GM15510 (cell line): Measurements from ENCODE around the gene C19orf38.

Experiments used
- POLR2A ChIP-seq: IDR thresholded peaks from 3 replicates; pipeline ENCODE4 v1.6.1; 2011; ENCODE audit warnings: borderline replicate concordance; ENCODE audit not compliant: insufficient read length; ENCODE audit errors: extremely low read depth

C19orf38 gene

DNA sequence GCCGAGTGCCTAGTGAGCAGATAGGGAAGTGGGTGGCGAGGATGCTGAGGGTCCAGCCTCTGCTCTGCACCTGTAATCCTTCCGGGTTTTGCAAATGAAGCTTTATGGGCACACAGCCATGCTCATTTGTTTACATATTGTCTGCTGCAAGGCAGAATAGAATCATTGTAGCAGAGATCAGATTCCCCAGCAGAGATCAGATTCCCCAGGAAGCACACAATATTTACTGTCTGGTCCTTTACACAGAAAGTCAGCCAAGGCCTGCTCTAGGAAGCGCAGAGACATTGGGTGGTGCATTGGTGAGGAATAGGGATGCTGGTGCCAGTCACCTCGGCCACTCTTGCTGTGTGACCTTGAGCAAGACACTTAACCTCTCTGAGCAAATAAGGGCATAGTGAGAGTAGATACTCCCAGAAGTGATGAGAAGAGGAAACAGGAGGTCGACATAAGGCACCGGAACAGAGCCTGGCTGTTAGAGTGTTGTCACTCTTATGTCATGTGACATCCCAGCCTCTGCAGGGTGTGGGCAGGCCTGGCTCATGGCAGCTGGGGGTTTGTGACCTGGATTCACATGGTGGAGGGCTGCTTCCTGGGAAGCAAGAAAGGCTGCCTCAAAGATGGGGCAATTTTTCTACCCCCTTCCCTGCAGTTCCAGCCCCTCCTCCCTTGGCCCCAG, 48.8 kb downstream of the C19orf38 start:
- no peak for TF ChIP-seq POLR2A

DNA sequence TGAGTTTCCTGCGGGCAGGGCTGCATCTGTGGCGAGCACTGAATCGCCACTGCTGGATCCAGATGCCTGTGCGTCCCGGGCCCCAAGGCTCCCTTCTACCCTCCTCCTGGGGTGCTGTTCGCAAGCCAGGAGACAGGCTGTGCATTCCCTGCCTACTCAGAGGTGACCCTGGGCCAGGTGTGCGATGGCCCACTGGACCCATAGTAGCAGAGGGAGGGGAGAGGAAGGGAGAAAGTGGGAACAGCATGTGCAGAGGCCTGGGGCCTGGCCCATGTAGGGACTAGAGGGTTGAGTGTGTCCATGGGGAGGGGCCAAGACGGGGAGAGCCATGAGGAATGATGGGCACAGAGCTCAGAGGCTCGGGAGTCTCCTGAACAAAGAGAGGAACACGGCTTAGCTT, 50.4 kb downstream of the C19orf38 start:
- TF ChIP-seq POLR2A: no peak

DNA sequence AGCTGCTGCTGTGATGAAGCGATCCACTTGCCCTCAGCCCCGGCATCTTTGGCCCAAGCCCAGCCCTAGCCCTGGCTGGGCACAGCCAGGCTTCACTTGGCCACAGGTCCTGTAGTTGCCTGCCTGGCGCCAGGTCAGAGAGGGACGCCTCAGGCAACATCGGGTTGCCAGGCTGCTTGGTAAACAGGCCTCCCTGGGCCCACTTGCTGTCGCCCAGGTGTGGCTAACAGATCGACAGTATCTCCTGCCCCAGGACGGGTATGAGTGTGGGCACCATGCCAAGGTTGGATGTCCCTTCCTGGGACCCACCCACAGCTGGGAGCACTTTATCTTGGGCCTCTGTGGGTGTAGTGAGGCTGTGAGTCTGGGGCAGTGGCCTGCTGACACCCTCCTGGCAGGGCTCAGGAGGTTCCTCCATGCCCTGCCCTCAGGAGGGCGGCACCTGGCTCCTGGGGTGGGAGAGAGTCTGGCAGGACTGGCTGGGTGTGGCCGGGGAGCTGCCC, 51.0 kb downstream of the C19orf38 start:
- TF ChIP-seq POLR2A: no peak

DNA sequence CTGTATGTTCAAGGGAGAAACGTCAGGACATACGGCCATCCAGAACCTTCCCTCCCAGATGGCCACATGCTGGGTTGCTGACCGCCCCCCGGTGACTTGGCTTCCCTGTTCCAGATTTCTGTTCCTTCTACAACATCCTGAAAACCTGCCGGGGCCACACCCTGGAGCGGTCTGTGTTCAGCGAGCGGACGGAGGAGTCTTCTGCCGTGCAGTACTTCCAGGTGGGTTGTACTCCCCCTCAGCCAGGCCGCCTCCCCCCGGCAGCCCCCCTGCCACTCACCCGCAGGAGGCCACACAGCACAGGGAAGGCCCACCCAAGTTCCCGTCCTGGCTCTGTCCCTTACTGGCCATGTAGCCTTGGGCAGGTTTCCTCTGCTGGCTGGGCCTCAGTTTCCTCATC, 59.7 kb downstream of the C19orf38 start:
- no peak for TF ChIP-seq POLR2A

DNA sequence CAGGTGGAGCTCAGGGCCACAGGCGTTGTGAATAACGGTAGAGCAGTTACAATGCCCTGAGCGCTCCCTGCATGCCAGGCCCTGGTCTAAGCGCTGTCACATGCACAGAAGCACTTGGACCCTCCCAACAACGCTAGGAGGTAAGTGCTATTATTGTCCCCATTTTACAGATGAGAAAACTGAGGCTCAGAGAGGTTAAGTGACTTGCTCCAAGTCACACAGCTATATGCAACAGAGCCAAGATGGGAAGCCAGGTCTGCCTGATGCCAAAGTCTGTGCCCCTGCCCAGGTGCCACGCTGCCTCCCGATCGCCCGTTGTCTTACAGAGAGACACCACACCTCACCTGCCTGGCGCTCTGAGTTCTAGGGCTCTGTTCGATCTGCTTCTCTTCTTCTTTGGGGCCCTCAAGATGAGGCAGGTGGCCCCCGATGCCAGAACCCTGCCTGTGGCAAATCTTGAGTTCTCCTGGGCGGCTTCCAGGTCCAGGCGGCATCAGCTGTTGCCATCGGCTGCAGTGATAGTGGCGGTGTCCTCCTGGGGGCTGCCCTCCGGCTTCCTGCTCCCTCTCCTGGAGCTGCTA, 60.3 kb downstream of the C19orf38 start:
- TF ChIP-seq POLR2A: no peak

DNA sequence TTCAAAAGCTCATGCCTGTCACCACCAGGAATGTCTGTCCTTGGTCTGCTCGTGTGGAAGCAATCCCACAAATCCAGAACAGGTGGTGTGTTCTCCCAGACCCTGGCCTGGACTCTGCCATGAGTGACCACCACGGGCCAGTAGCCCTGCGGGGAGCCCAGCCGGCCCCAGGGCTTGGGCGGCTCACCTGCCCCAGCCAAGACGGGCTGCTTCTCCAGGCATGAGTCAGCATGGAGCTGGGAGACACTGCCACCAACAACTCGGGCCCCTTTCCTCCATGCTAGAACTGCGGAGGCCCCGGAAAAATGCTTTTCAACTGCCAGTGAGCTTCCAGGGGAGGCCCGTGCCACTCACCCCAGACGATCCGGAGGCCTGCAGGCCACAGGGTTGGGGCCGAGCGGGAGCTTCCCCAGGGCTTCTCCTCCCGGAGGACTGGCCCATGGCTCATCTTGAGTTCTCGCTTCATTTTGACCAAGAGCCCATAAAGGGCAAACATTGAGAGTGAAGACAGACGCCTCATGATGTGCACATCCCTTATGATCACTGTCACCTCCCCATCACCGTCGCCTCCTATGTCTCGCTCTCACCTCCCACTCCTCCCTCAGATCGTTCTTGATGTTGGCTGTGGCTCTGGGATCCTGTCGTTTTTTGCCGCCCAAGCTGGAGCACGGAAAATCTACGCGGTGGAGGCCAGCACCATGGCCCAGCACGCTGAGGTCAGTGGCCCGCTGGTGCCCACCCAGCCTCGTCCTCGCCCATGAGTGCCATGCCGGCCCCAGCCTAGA, 63.6 kb downstream of the C19orf38 start:
- TF ChIP-seq POLR2A: no peak

DNA sequence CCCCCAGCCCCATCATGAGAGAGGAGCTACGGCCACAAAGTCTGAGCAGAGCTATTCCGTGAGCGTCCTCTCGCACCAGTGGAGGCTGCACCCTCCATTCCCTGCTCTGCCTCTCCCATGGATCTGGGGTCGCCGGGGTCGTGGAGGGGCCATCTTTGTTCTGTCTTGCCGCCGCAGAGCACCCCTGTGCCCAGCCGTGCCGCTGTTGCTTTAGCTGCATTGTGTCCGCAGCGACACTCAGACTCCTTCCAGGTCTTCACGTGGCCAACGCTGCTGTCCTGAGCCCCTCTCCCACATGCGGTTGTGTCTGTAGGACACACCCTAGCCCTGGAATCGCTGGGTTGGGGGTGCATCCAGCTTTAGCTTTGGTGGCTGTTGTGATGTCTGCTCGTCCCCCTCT, 64.4 kb downstream of the C19orf38 start:
- no peak for TF ChIP-seq POLR2A

DNA sequence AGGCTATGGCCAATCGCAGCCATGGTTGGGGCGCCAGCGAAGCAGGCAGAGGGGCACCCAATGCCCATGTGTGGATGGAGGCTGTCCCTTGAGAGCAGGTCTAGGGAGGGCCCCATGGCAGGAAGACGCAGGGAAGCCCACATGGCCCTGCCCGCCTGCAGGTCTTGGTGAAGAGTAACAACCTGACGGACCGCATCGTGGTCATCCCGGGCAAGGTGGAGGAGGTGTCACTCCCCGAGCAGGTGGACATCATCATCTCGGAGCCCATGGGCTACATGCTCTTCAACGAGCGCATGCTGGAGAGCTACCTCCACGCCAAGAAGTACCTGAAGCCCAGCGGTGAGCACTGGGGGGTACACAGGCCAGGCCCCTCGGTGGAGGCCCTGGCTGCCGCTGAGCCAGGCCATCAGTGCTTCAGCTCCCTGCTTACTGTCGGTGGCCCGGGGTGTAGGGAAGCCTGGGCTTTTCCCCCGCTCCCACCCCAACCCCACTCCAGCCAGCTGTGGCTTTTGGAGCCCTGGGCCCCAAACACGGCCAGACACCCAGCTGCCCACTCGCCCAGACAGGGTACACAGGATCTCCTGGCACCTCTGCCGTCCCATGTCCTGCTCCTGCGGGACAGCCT, 65.6 kb downstream of the C19orf38 start:
- no peak for TF ChIP-seq POLR2A

DNA sequence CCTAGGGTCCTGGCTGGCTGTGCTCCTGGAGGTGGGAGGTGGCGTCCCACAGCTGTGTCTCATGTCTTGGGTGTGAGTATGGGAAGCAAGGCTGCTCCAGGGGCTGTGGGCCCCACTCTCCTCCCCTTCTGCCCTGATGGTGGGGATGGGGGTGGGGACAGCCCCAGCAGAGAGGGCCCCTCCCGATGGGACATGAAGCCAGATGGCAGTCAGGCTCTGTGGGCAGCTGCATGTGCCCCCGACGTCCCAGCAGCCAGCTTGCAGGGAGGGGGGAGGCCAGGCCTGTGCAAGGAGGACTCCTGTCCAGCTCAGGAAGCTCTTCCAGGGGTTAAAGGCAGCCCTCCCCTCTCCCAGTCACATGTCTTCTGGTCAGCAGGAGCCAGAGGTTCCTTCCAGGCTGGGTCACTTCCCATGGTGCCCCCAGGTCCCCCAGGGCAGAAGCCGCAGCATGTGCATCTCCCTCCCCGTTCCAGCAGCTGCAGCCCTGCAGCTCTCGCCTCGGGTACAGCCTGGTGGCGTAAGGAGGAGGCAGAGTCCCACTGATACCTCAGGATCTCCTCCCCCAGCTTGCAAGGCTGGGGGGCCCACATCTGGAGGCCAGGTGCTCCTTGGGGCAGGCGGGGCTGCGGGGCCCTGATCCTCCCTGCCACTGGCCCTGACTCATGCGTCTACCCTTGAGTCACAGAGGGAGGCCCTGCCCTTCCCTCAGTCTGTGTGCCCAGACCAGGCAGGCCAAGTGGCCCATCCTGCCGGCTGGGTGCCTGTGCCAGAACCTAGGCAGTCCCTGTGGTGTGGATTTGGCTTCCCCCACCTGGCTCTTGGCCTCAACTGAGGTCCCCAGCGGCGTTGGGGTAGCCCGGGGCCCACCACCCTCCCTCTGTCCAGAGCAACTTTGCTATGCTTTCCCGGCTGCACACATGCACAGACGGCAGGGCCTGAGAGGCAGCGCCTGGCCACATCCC, 67.2 kb downstream of the C19orf38 start:
- no peak for TF ChIP-seq POLR2A

DNA sequence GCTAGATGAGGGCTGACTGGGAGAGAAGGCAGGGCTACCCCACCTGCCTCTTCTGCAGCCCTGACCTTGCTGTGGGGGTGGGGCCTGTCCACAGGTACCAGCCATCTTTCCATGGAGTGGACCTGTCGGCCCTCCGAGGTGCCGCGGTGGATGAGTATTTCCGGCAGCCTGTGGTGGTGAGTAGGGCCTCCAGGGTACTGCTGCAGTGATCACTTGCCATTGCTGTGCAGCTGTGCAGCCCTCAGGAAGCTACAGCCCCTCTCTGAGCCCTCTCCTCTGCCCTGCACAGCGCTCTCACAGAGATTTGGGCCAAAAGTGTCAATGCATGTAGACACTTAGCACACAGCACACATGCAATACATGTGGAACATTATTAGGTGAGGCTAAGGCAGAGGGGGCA, 68.4 kb downstream of the C19orf38 start:
- TF ChIP-seq POLR2A: no peak

DNA sequence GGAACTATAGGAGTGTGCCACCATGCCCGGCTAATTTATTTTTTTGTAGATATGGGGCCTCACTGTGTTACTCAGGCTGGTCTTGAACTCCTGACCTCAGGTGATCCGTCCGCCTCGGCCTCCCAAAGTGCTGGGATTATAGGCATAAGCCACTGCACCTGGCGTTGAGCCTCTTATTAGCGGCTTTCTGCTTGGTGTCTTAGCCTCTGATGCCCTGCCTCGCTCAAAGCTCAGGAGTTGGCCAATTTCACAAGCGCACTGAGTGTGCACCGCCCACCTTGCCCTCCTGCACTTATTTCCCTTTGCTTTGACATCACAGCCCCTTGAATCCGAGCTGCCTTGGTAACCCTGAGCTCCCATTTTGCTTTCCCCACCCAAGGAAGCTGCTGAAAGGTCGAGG, 70.1 kb downstream of the C19orf38 start:
- TF ChIP-seq POLR2A: no peak
